SK-N-SH (cell line): ENCODE measurements around the gene NUP160. TPM values are rescaled to one million over a fixed set of nuclear protein-coding genes. Genes with fewer than 3 reads are reported as not detected.
"Not testable (repeated sequence)": the region's sequence is repeated elsewhere in the genome, so short reads cannot be mapped to it uniquely, and the experiment has no call there.

Experiments
- CTCF ChIA-PET: fragments of 300-600, 350-600 bp; formaldehyde crosslinking; extraction: SDS; loops from one replicate; lab custom pipeline; 2021; lab: Yijun Ruan, JAX
- POLR2A ChIA-PET: fragments of 350-600 bp; sonication (Branson Sonifier 250); formaldehyde crosslinking; extraction: SDS; loops from one replicate; lab custom pipeline; 2020; ENCODE audit warnings: antibody characterized with exemption, inconsistent platforms; lab: Yijun Ruan, JAX
- DNase-seq: peaks from one replicate; pipeline ENCODE4 v3.0.0; 2012
- H2AFZ ChIP-seq: fragments of 200-600 bp; sonication (generic); 2 replicates; pipeline ENCODE4 v1.8.1; 2016; ENCODE audit warnings: antibody characterized with exemption, mild to moderate bottlenecking, low read depth
- H3F3A ChIP-seq: fragments of 200-600 bp; sonication (generic); replicated peaks from 2 replicates; pipeline ENCODE3; 2016; ENCODE audit warnings: antibody characterized with exemption, mild to moderate bottlenecking; ENCODE audit not compliant: insufficient read depth
- H3K27ac ChIP-seq, 2 experiments: fragments of 200-500 bp in 1 of 2; fragments of 200-600 bp in 1 of 2; sonication (Bioruptor generic) in 1 of 2; sonication (generic), shearing (Covaris generic) in 1 of 2; 2 replicates each; pipeline versions ENCODE4 v1.5.1 to v1.6.1; 2014 to 2016; ENCODE audit warnings: low read depth in 2 of 2, inconsistent platforms in 1 of 2, low read length in 1 of 2, mild to moderate bottlenecking in 1 of 2, mixed read lengths in 1 of 2
- H3K27me3 ChIP-seq: fragments of 200-600 bp; sonication (generic), shearing (Covaris generic); 2 replicates; pipeline ENCODE4 v1.6.1; 2016; ENCODE audit warnings: mixed run types; ENCODE audit not compliant: insufficient read depth
- H3K36me3 ChIP-seq, 2 experiments: fragments of 200-500 bp in 1 of 2; fragments of 200-600 bp in 1 of 2; sonication (Bioruptor generic) in 1 of 2; sonication (generic) in 1 of 2; replicated peaks in 1 of 2; 2 replicates each; pipeline versions ENCODE3 to v1.5.1; 2014 to 2016; ENCODE audit warnings: low read length in 1 of 2, mild to moderate bottlenecking in 1 of 2; ENCODE audit not compliant: insufficient read depth in 2 of 2, control insufficient read depth in 1 of 2
- H3K4me1 ChIP-seq, 2 experiments: fragments of 200-500 bp in 1 of 2; fragments of 200-600 bp in 1 of 2; sonication (Bioruptor generic) in 1 of 2; sonication (generic), shearing (Covaris generic) in 1 of 2; 2 replicates each; pipeline versions ENCODE4 v1.5.1 to v1.6.1; 2014 to 2016; ENCODE audit warnings: low read depth in 1 of 2, low read length in 1 of 2, mixed run types in 1 of 2; ENCODE audit not compliant: insufficient read depth in 2 of 2, control insufficient read depth in 1 of 2
- H3K4me2 ChIP-seq: fragments of 200-600 bp; sonication (generic), shearing (Covaris generic); 2 replicates; pipeline ENCODE4 v1.6.1; 2017; ENCODE audit warnings: mixed run types
- H3K4me3 ChIP-seq, 2 experiments: fragments of 200-500 bp in 1 of 2; fragments of 200-600 bp in 1 of 2; sonication (Bioruptor generic) in 1 of 2; sonication (generic), shearing (Covaris generic) in 1 of 2; 2 replicates each; pipeline versions ENCODE4 v1.5.1 to v1.8.1; 2014 to 2016; ENCODE audit warnings: low read depth in 2 of 2, inconsistent platforms in 1 of 2, low read length in 1 of 2, mild to moderate bottlenecking in 1 of 2, mixed read lengths in 1 of 2, moderate library complexity in 1 of 2
- H3K79me2 ChIP-seq: fragments of 200-600 bp; sonication (generic); 2 replicates; pipeline ENCODE4 v1.8.1; 2017; ENCODE audit warnings: mild to moderate bottlenecking; ENCODE audit not compliant: insufficient read depth
- H3K9ac ChIP-seq: fragments of 200-600 bp; sonication (generic); 2 replicates; pipeline ENCODE4 v1.6.1; 2017; ENCODE audit warnings: mixed run types
- H3K9me2 ChIP-seq: fragments of 200-600 bp; sonication (generic); 2 replicates; pipeline ENCODE4 v1.6.1; 2017; ENCODE audit warnings: mixed run types
- H3K9me3 ChIP-seq: fragments of 200-600 bp; sonication (generic); 2 replicates; pipeline ENCODE4 v1.6.1; 2017; ENCODE audit warnings: mixed run types, mild to moderate bottlenecking, moderate library complexity
- H4K20me1 ChIP-seq: fragments of 200-600 bp; sonication (generic); 2 replicates; pipeline ENCODE4 v1.6.1; 2017; ENCODE audit warnings: mild to moderate bottlenecking, mixed run types; ENCODE audit not compliant: insufficient read depth
- CTCF ChIP-seq: fragments of 200-600 bp; sonication (generic); IDR thresholded peaks from 2 replicates; pipeline ENCODE4 v1.6.1; 2017; ENCODE audit warnings: antibody characterized with exemption, mild to moderate bottlenecking, moderate library complexity
- GATA2 ChIP-seq: sonication (generic); formaldehyde crosslinking; IDR thresholded peaks from 2 replicates; pipeline ENCODE4 v1.5.0; 2020; ENCODE audit warnings: mild to moderate bottlenecking, missing genetic modification reagents
- JUND ChIP-seq: IDR thresholded peaks from 2 replicates; pipeline ENCODE4 v1.4.0; 2012
- MEF2A ChIP-seq: IDR thresholded peaks from 2 replicates; pipeline ENCODE4 v1.4.0; 2012; ENCODE audit warnings: low read depth, borderline replicate concordance
- NFIC ChIP-seq: IDR thresholded peaks from 2 replicates; pipeline ENCODE4 v1.4.0; 2012; ENCODE audit warnings: borderline replicate concordance
- RAD21 ChIP-seq: IDR thresholded peaks from 2 replicates; pipeline ENCODE4 v1.6.1; 2012; ENCODE audit warnings: mild to moderate bottlenecking, low read length
- RCOR1 ChIP-seq: fragments of 150-350 bp; IDR thresholded peaks from 2 replicates; pipeline ENCODE4 v1.6.1; 2017; ENCODE audit warnings: antibody characterized with exemption, low read length
- SIN3A ChIP-seq: IDR thresholded peaks from 2 replicates; pipeline ENCODE4 v1.6.1; 2012; ENCODE audit warnings: low read depth, mild to moderate bottlenecking, low read length, moderate library complexity, borderline replicate concordance
- YY1 ChIP-seq: IDR thresholded peaks from 2 replicates; pipeline ENCODE4 v1.4.0; 2012; ENCODE audit warnings: low read depth, mild to moderate bottlenecking
- WGBS: methylation state at CpG from one replicate; pipeline ENCODE4 v1.1.6; 2017; ENCODE audit warnings: low lambda C conversion rate; 5-methylcytosine and 5-hydroxymethylcytosine counted together
- polyA plus RNA-seq, 3 experiments: library from polyadenylated mRNA; depleted of rRNA; stranded (reverse); fragments of >200 nt; gene quantifications; 2 replicates each; pipeline ENCODE4 v1.2.3, GENCODE V29; 2012
- TF ChIP-seq, protein P1 (sequence below): IDR thresholded peaks from 2 replicates; pipeline ENCODE4 v1.6.1; 2012; ENCODE audit warnings: mild to moderate bottlenecking, low read depth, low read length, moderate library complexity
- TF ChIP-seq, protein P2 (sequence below): IDR thresholded peaks from 2 replicates; pipeline ENCODE4 v1.4.0; 2012; ENCODE audit warnings: low read depth, borderline replicate concordance

NUP160 gene
- polyA plus RNA-seq, 1 of the 3 experiments (the other 2 are of a cell fraction): 19.3 TPM

GRCh38 chr11:47756208-47756607 lies 91.9 kb downstream of the NUP160 start:
- H3K4me3 ChIP-seq: no peak overlapping the region
- H3K9ac ChIP-seq: no peak overlapping the region
- ChIA-PET CTCF (no interaction called here), POLR2A (no interaction called here)
- H3K9me3 ChIP-seq: no peaks in the 10 kb centered on the region
- 96% methylated on average over 4 of the region's 4 CpGs for WGBS
- no peaks in the 10 kb centered on the region for H3K4me1 ChIP-seq
- peaks cover 97% of the 10 kb centered on the region for H3K79me2 ChIP-seq
- DNase-seq: no peak
- H3K36me3 ChIP-seq: peaks cover 32 to 88% of the 10 kb centered on the region in 2 experiments
- H3K27ac ChIP-seq: no peak overlapping the region
- H3F3A ChIP-seq: peaks cover 25% of the 10 kb centered on the region
- H3K27me3 ChIP-seq: no peaks in the 10 kb centered on the region
- TF ChIP-seq, protein P1, sequence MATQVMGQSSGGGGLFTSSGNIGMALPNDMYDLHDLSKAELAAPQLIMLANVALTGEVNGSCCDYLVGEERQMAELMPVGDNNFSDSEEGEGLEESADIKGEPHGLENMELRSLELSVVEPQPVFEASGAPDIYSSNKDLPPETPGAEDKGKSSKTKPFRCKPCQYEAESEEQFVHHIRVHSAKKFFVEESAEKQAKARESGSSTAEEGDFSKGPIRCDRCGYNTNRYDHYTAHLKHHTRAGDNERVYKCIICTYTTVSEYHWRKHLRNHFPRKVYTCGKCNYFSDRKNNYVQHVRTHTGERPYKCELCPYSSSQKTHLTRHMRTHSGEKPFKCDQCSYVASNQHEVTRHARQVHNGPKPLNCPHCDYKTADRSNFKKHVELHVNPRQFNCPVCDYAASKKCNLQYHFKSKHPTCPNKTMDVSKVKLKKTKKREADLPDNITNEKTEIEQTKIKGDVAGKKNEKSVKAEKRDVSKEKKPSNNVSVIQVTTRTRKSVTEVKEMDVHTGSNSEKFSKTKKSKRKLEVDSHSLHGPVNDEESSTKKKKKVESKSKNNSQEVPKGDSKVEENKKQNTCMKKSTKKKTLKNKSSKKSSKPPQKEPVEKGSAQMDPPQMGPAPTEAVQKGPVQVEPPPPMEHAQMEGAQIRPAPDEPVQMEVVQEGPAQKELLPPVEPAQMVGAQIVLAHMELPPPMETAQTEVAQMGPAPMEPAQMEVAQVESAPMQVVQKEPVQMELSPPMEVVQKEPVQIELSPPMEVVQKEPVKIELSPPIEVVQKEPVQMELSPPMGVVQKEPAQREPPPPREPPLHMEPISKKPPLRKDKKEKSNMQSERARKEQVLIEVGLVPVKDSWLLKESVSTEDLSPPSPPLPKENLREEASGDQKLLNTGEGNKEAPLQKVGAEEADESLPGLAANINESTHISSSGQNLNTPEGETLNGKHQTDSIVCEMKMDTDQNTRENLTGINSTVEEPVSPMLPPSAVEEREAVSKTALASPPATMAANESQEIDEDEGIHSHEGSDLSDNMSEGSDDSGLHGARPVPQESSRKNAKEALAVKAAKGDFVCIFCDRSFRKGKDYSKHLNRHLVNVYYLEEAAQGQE: no peak
- no peak for TF ChIP-seq JUND
- no peak for TF ChIP-seq CTCF
- no peak for TF ChIP-seq NFIC
- H3K4me2 ChIP-seq: no peak overlapping the region
- H2AFZ ChIP-seq: no peak overlapping the region
- H3K9me2 ChIP-seq: no peaks in the 10 kb centered on the region
- peaks cover 12% of the 10 kb centered on the region; the same call in 1 of the 2 replicates for H4K20me1 ChIP-seq

GRCh38 chr11:47750725-47751124 lies 97.4 kb downstream of the NUP160 start:
- H3K27ac ChIP-seq: no peak overlapping the region
- no peak overlapping the region for H3K9ac ChIP-seq
- no peak overlapping the region for H3K4me3 ChIP-seq
- no peak overlapping the region for H3K4me2 ChIP-seq
- H3K27me3 ChIP-seq: no peaks in the 10 kb centered on the region
- ChIA-PET POLR2A (no interaction called here), CTCF (no interaction called here)
- H3K9me2 ChIP-seq: no peaks in the 10 kb centered on the region
- peaks cover 13% of the 10 kb centered on the region for H3F3A ChIP-seq
- 97% methylated on average over 5 of the region's 5 CpGs for whole genome bisulfite sequencing
- peaks cover 78% of the 10 kb centered on the region for H3K79me2 ChIP-seq
- no peaks in the 10 kb centered on the region for H3K4me1 ChIP-seq
- no peak for DNase-seq
- H3K36me3 ChIP-seq: peaks cover 53 to 92% of the 10 kb centered on the region in 2 experiments
- H3K9me3 ChIP-seq: no peaks in the 10 kb centered on the region
- no peak overlapping the region for H2AFZ ChIP-seq
- no peak for TF ChIP-seq JUND
- no peak for TF ChIP-seq GATA2 (CRISPR knock-in tag)
- TF ChIP-seq RCOR1: no peak
- TF ChIP-seq, protein P2, sequence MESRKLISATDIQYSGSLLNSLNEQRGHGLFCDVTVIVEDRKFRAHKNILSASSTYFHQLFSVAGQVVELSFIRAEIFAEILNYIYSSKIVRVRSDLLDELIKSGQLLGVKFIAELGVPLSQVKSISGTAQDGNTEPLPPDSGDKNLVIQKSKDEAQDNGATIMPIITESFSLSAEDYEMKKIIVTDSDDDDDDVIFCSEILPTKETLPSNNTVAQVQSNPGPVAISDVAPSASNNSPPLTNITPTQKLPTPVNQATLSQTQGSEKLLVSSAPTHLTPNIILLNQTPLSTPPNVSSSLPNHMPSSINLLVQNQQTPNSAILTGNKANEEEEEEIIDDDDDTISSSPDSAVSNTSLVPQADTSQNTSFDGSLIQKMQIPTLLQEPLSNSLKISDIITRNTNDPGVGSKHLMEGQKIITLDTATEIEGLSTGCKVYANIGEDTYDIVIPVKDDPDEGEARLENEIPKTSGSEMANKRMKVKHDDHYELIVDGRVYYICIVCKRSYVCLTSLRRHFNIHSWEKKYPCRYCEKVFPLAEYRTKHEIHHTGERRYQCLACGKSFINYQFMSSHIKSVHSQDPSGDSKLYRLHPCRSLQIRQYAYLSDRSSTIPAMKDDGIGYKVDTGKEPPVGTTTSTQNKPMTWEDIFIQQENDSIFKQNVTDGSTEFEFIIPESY: no peak
- no peak for TF ChIP-seq SIN3A
- no peak for TF ChIP-seq MEF2A
- TF ChIP-seq RAD21: no peak
- no peak for TF ChIP-seq YY1
- no peaks in the 10 kb centered on the region; the same call in 1 of the 2 replicates for H4K20me1 ChIP-seq

DNA sequence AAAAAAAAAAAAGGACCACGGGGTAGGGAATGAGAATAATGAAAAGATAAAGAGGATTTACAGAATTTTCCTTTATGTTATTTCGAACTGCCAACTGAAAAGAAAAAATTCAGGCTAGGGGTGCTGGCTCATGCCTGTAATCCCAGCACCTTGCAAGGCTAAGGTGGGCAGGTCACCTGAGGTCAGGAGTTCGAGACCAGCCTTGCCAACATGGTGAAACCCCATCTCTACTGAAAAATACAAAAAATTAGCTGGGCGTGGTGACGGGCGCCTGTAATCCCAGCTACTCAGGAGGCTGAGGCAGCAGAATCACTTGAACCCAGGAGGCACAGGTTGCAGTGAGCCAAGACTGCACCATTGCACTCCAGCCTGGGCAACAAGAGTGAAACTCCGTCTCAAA lies 105.7 kb downstream of the NUP160 start:
- CTCF ChIA-PET: interaction anchor here (1.0 kb wide), 1 partner anchor 42 kb away, joined by 3 read pairs; no protein-coding TSS in a partner anchor
- H4K20me1 ChIP-seq, H3K27ac ChIP-seq, H3K9me3 ChIP-seq, H2AFZ ChIP-seq, H3K4me3 ChIP-seq, H3K9ac ChIP-seq, DNase-seq, H3K4me1 ChIP-seq, H3K27me3 ChIP-seq, H3K9me2 ChIP-seq, H3K4me2 ChIP-seq, POLR2A ChIA-PET: not testable (repeated sequence)
- peaks cover 42 to 90% of the 10 kb centered on the region in 2 experiments for H3K36me3 ChIP-seq
- peaks cover 19% of the 10 kb centered on the region for H3F3A ChIP-seq
- WGBS: 87% methylated on average over 7 of the region's 7 CpGs
- peaks cover 58% of the 10 kb centered on the region for H3K79me2 ChIP-seq
